B cell (primary cell): Measurements from ENCODE around the gene CCDC92B. TPM values are rescaled to one million over a fixed set of nuclear protein-coding genes. Genes with fewer than 3 reads are reported as not detected.

Experiments
- polyA plus RNA-seq: library from polyadenylated mRNA; depleted of rRNA; stranded (reverse); fragments of >200 nt; gene quantifications from 2 replicates; pipeline ENCODE4 v1.2.3, GENCODE V29; 2012
- small RNA-seq: library from RNA; depleted of rRNA; stranded (forward); fragments of <200 nt; gene quantifications from one replicate; pipeline ENCODE3, GENCODE V24; 2012; ENCODE audit warnings: low replicate concordance, low read depth; ENCODE audit not compliant: insufficient read length
- total RNA-seq, 2 donors: library from RNA; stranded (reverse); fragments of 120-200 nt in 1 of 2; gene quantifications; 1 replicate in 1 of 2; 2 replicates in 1 of 2; pipeline versions ENCODE4 v1.2.3 to v1.2.4, GENCODE V29; 2013 to 2022

The CCDC92B gene
- total and polyA plus RNA-seq, 2 donors (not counting 1 experiment from before 2014, with no cell fraction given) = 0.04 TPM; not detected in 1

Small RNA genes within 50 kb of the gene (small RNA-seq; reads per million reads assigned to genes)
- not detected for gene MIR1253
- not detected for gene MIR6776
- not detected for gene RN7SL608P
- gene hsa-mir-1253 = not detected

Other genes starting within 250 kb of the CCDC92B start
- gene METTL16, start 237.8 kb downstream of the CCDC92B start, total RNA-seq = 52.9 and 56.5 TPM in 2 replicates
- 18.3 and 19.2 TPM in 2 replicates for gene METTL16, start 237.8 kb downstream of the CCDC92B start, polyA plus RNA-seq
- gene PAFAH1B1, start 156.0 kb downstream of the CCDC92B start, total RNA-seq = 170 and 172 TPM in 2 replicates
- gene PAFAH1B1, start 156.0 kb downstream of the CCDC92B start, polyA plus RNA-seq = 41.4 and 68.3 TPM in 2 replicates
- 53.1 and 78.8 TPM in 2 replicates for gene CLUH, start 37.9 kb downstream of the CCDC92B start, total RNA-seq
- 54.2 and 64.6 TPM in 2 replicates for gene CLUH, start 37.9 kb downstream of the CCDC92B start, polyA plus RNA-seq
- 13.4 and 14.9 TPM in 2 replicates for gene RAP1GAP2, start 46.8 kb upstream of the CCDC92B start, total RNA-seq
- 16.4 and 16.5 TPM in 2 replicates for gene RAP1GAP2, start 46.8 kb upstream of the CCDC92B start, polyA plus RNA-seq